ENCODE data around the gene OGFOD1.

DNA sequence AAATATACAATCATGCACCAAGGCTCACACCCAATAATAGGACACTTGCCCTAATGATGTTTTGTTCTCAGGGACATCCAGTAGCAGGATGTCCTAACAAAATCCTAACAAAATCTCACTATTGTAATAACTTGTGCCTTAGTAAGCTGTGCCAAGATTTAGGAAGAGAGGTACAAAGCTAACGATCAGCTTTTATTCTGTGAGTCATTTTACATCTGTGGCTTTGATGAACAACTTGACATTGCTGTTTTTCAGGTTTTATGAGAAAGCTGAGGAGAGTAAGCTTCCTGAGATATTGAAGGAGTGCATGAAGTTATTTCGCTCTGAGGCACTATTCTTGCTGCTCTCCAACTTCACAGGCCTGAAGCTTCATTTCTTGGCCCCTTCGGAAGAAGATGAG is 18.9 kb downstream of the OGFOD1 start:
- TF ChIP-seq, protein P1, sequence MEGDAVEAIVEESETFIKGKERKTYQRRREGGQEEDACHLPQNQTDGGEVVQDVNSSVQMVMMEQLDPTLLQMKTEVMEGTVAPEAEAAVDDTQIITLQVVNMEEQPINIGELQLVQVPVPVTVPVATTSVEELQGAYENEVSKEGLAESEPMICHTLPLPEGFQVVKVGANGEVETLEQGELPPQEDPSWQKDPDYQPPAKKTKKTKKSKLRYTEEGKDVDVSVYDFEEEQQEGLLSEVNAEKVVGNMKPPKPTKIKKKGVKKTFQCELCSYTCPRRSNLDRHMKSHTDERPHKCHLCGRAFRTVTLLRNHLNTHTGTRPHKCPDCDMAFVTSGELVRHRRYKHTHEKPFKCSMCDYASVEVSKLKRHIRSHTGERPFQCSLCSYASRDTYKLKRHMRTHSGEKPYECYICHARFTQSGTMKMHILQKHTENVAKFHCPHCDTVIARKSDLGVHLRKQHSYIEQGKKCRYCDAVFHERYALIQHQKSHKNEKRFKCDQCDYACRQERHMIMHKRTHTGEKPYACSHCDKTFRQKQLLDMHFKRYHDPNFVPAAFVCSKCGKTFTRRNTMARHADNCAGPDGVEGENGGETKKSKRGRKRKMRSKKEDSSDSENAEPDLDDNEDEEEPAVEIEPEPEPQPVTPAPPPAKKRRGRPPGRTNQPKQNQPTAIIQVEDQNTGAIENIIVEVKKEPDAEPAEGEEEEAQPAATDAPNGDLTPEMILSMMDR (IDR thresholded peaks at IDR 0.05), result no peak
- TF ChIP-seq EP300 (IDR thresholded peaks at IDR 0.05), result no peak
